Astrocyte of the cerebellum (primary cell): ENCODE measurements around the gene SLC12A4.
A peak's percentile ranks its signal among the peaks of the same experiment; 100 is the strongest.
"Not testable (repeated sequence)": the region's sequence is repeated elsewhere in the genome, so short reads cannot be mapped to it uniquely, and the experiment has no call there.

Experiments
- DNase-seq: peaks from one replicate; pipeline ENCODE4 v3.0.0-alpha.2; 2011; ENCODE audit warnings: low read depth
- H3K4me3 ChIP-seq: 2 replicates; pipeline ENCODE4 v1.5.1; 2011; ENCODE audit warnings: mild to moderate bottlenecking, low read depth, low read length, moderate library complexity
- CTCF ChIP-seq: IDR thresholded peaks from 2 replicates; pipeline ENCODE4 v1.5.1; 2012; ENCODE audit warnings: low read length, low read depth, moderate library complexity, mild to moderate bottlenecking; ENCODE audit errors: missing control alignments
- in situ Hi-C: cut with HindIII; loops from 2 replicates; pipeline ENCODE4 v1.10.0; 2017; ENCODE audit warnings: low sequenced_read_pairs

SLC12A4 gene

DNA sequence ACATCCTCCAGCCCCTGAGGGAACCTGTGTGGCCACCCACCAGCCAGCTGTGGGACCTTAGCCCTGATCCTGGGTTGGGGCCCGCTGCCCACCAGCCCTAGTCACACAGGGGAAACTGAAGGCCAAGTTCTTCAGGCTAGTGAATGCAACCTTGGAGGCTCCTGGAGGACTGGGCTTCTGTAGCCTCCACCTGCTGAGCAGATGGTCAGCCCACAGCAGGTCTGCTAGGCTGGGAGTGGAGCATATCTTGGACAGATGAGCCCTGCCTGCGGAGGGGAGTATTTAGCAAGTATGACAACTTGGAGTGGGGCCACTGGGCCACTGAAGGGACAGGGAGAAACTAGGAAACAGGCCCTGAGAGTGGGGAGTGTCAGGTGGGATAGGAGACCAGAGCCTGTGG, 7.8 kb upstream of the SLC12A4 start:
- in situ Hi-C loops = no loop called here
- TF ChIP-seq CTCF = no peak
- no peak for DNase-seq
- H3K4me3 ChIP-seq = no peak overlapping the region

DNA sequence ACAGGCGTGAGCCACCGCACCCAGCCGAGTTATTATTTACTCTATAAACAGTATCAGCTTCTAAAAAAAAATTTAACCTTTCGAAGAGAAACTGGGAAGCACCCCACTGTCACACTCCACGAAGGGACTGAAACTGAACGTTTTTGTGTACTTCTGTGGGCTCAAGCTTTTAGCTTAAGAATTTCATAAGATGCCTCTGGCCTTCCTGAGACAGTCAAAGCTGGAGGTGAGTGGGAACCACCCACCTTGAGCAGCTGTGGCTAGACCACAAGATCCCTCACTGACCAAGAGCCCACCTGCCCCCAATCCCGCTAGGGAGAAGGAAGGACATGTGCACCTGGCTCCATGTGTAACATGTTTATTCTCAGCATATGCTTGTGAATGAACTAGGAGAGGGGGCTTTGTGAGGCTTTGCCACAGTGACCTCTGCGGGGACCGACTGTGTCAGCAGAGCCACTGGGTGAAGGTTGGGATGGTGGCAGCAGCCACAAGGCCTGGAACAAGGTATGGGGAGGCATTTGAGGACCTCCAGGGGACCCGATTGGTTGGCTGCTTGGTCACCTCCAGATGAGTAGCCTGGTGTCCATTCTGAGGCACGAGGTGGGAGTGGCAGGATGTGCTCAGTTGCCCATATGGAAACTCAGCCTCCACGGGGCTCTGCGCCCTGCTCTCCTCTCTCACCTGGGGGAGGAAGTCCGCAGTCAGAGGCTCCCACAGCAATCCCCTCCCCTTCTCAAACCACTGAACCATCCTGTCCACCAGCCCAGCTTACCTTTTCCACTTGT, 7.1 kb upstream of the SLC12A4 start:
- H3K4me3 ChIP-seq = no peak overlapping the region
- in situ Hi-C loops = no loop called here
- no peak for DNase-seq
- no peak for TF ChIP-seq CTCF

GRCh38 chr16:67972285-67972684, 3.8 kb upstream of the SLC12A4 start:
- DNase-seq, H3K4me3 ChIP-seq, in situ Hi-C loops: not testable (repeated sequence)

GRCh38 chr16:67971111-67971510, 2.7 kb upstream of the SLC12A4 start:
- no peak overlapping the region for H3K4me3 ChIP-seq
- DNase-seq = no peak
- in situ Hi-C loops = no loop called here
- no peak for TF ChIP-seq CTCF

- in situ Hi-C loops = no loop called here
- no peak for TF ChIP-seq CTCF
- H3K4me3 ChIP-seq = peak overlapping the region; percentile 84
- DNase-seq = no peak
These were observed 1.0 kb upstream of the SLC12A4 start for GRCh38 chr16:67969254-67970039.

GRCh38 chr16:67967958-67968399, 458 bp downstream of the SLC12A4 start:
- in situ Hi-C loops = no loop called here
- TF ChIP-seq CTCF = no peak
- DNase-seq = no peak

More at GRCh38 chr16:67967958-67968399, 458 bp downstream of the SLC12A4 start:
- H3K4me3 ChIP-seq = peak overlapping the region; percentile 84
